Large intestine (tissue), 3 donors: ENCODE results near the gene IRF5. TPM values are rescaled to one million over a fixed set of nuclear protein-coding genes. Genes with fewer than 3 reads are reported as not detected.

Source experiments
- DNase-seq, 2 donors: peaks; one replicate each; pipeline versions ENCODE4 v3.0.0 to v3.0.0-alpha.2; 2013
- H3K27ac ChIP-seq: one replicate; pipeline ENCODE4 v1.5.1; 2013; ENCODE audit warnings: low read length
- H3K27me3 ChIP-seq: 2 replicates; pipeline ENCODE4 v1.6.1; 2013; ENCODE audit warnings: low read length; ENCODE audit not compliant: control insufficient read depth, insufficient read depth
- H3K36me3 ChIP-seq: 2 replicates; pipeline ENCODE4 v1.6.1; 2013; ENCODE audit warnings: low read length; ENCODE audit not compliant: control insufficient read depth, insufficient read depth
- H3K4me1 ChIP-seq: one replicate; pipeline ENCODE4 v1.6.1; 2013; ENCODE audit warnings: low read length; ENCODE audit not compliant: control insufficient read depth, insufficient read depth
- H3K4me3 ChIP-seq: one replicate; pipeline ENCODE4 v1.5.1; 2013; ENCODE audit warnings: low read length
- H3K9me3 ChIP-seq: one replicate; pipeline ENCODE4 v1.6.1; 2013; ENCODE audit warnings: mild to moderate bottlenecking, low read depth, low read length, moderate library complexity; ENCODE audit not compliant: control insufficient read depth
- WGBS: methylation state at CpG from one replicate; pipeline ENCODE4 v1.1.5; 2013; ENCODE audit warnings: low lambda C conversion rate; ENCODE audit not compliant: insufficient coverage; 5-methylcytosine and 5-hydroxymethylcytosine counted together
- polyA plus RNA-seq: library from polyadenylated mRNA; unstranded; fragments of 120-200 nt; gene quantifications from one replicate; pipeline ENCODE4 v1.2.1, GENCODE V29; 2013

Gene IRF5
- polyA plus RNA-seq, 1 donor = 5.5 TPM

DNA sequence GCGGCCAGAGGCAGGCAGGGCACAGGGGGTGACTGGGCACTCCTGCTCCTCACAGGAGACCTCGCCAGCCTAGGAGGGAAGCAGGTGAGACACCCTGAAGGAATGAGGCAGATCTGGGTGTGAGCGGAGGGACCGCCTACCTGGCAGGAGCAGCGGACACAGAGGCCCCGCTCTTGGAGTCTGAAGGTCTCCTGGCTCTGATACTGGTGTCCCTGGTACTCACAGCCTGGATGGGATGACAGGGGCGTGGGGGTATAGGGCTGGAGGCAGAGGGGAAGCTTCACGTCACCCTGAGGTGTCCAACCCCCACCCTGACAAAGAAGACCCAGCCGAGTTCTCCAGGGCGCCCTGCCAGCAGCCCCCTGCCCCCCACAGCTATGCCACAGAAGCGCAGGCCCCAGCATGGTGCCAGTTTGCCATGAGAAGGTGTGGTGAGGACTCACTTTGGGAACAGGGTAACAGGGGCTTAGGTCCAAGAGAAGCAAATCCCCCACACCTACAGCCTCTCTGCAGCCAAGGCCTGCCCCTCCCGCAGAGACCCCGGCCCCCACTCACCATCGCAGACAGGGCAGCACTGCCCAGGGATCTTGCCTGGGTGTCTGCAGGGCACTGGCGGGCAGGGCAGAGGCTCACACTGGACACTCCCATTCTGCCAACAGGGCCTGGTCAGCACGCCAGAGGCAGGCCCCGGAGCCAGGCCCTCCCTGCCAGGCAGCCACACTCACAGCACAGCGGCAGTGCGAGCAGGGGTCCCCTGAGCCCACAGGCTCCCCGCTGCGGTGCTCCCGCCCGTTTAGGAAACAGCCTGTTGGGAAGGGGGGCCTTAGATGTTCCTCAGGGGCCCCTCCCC lies 44.3 kb upstream of the IRF5 start:
- DNase-seq = peak; percentile 63 to 77
- Histone ChIP-seq H3K4me3 (no peak overlapping the region), H3K27me3 (peaks cover 17% of the 10 kb centered on the region), H3K9me3 (peaks cover 3% of the 10 kb centered on the region), H3K27ac (no peak overlapping the region), H3K36me3 (no peaks in the 10 kb centered on the region), H3K4me1 (peaks cover 5% of the 10 kb centered on the region)
- WGBS = no CpG with 5 or more reads among the region's 23 CpGs

DNA sequence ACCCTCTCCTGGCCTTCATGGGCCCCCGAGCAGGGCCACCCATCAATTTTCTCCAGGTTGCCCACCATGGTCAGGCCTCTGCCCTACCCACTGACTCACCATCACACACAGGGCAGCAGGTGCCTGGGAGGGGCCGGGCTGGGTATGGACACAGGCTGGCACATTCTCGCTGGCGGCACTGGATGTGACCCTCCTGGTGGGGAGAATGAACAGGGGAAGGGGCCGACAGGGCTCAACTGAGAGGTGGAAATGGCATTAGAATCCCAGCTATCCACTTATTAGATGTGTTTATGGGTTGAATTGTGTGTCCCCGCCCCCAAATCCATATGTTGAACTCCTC lies 43.7 kb upstream of the IRF5 start:
- no peaks in the 10 kb centered on the region for H3K36me3 ChIP-seq
- peaks cover 5% of the 10 kb centered on the region for H3K4me1 ChIP-seq

DNA sequence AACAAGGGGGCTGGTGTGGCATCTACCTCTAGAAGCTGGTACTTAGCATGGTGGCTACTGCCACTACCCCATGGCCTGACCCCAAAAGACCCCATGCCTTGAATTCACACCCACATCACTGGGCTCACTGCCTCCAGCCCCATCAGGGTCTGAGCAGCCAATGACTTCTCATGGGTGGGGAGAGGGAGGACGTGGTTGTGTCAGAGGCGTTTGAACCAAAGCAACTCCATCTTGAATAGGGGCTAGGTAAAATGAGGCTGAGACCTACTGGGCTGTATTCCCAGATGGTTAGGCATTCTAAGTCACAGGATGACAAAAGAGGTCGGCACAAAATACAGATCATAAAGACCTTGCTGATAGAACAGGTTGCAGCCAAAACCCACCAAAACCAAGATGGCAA lies 42.4 kb upstream of the IRF5 start:
- no peak overlapping the region for H3K27ac ChIP-seq
- WGBS = no CpG with 5 or more reads among the region's 3 CpGs
- peaks cover 13% of the 10 kb centered on the region for H3K27me3 ChIP-seq
- H3K9me3 ChIP-seq = no peaks in the 10 kb centered on the region
- H3K4me3 ChIP-seq = no peak overlapping the region
- DNase-seq = no peak
- no peaks in the 10 kb centered on the region for H3K36me3 ChIP-seq
- peaks cover 5% of the 10 kb centered on the region for H3K4me1 ChIP-seq

More for the DNA sequence above, 43.7 kb upstream of the IRF5 start:
- no peak for DNase-seq
- Histone ChIP-seq H3K4me3 (no peak overlapping the region), H3K9me3 (no peaks in the 10 kb centered on the region), H3K27me3 (peaks cover 17% of the 10 kb centered on the region), H3K27ac (no peak overlapping the region)
- WGBS = 100% methylated on average over 1 of the region's 6 CpGs

DNA sequence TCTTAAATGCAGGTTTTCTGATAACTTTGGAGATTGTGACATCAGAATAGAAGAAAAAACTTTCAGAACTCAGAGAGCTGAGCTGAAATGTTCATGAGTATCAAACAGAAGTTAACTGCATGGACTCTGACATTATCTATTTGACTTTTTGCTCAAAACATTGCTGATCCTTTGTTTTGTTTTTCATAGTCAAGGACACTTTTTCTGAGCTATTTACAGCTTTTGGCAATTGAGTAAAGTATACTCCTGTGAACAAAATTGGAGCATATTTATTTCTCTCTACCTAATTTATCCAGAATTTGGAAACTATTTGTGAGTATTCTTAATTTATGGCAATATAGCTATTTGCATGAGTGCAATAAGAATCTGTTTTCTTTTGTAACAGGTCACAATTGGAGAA lies 38.3 kb upstream of the IRF5 start:
- no peaks in the 10 kb centered on the region for H3K9me3 ChIP-seq
- H3K36me3 ChIP-seq = no peaks in the 10 kb centered on the region

DNA sequence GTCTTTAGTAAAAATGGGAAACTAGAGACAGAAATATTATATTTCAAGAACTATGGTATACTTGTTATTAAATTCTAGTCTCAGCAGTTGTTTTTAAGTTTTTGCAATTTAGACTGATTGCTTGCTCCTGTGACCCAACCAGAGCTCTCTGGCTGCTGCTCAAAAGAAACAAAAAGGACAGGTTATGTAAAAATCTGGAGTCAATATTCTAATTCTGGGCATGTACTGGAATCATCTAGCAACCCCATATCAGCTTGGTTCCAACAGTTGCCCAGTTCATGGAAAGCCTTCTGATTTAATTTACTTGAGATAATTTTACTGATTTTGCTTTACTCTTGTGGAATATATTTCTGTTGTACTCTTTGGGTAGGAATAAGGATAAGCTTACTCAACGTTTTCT lies 37.5 kb upstream of the IRF5 start:
- no peaks in the 10 kb centered on the region for H3K36me3 ChIP-seq

More for the DNA sequence above, 38.3 kb upstream of the IRF5 start:
- no peak overlapping the region for H3K4me3 ChIP-seq
- no peaks in the 10 kb centered on the region for H3K27me3 ChIP-seq
- no peaks in the 10 kb centered on the region for H3K4me1 ChIP-seq
- DNase-seq = no peak
- H3K27ac ChIP-seq = no peak overlapping the region

DNA sequence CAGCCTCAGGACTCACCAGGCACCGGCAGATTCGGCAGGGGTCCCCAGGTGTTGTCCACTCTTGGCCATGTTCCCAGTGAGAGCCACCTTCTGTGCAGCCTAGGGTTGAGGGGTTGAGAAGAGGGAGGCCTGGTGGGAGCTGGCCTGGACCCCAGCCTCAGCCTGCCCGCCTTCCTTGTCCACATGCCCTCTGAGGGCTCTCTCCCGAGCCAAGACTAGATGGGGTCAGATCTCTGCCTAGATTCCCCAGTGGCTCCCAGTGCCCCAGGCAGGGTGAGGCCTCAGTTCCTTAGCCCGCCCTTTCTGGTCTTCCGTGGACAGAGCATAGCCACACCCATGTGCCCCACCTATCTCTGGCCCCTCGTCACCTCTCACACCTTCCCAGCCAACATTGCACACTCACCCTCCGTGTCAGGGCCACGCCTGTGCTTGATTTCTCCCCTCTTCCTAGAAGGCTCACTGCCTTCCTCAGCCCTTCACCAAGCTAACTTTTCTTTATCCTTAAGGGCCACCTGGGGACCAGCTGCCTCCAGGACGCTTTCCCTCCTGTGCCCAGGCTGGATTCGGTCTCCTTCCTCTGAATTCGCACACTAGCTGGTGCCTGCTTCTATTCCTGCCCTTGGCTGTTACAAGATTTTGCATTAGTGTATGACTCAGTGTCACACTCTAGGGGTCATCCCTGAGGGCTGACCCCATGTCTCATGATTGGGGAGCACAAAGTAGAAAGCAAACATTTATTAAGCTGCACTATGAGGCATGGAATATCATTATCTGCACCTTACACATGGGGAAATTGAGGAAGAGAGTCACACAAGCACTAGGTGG lies 34.8 kb upstream of the IRF5 start:
- no peaks in the 10 kb centered on the region for H3K4me1 ChIP-seq
- WGBS = no CpG with 5 or more reads among the region's 12 CpGs
- H3K27me3 ChIP-seq = peaks cover 6% of the 10 kb centered on the region
- H3K27ac ChIP-seq = no peak overlapping the region
- no peaks in the 10 kb centered on the region for H3K36me3 ChIP-seq
- no peak overlapping the region for H3K4me3 ChIP-seq
- DNase-seq = no peak
- no peaks in the 10 kb centered on the region for H3K9me3 ChIP-seq

More for the DNA sequence above, 37.5 kb upstream of the IRF5 start:
- no peaks in the 10 kb centered on the region for H3K4me1 ChIP-seq
- no peak for DNase-seq
- no peak overlapping the region for H3K27ac ChIP-seq
- no CpG with 5 or more reads among the region's 1 CpG for WGBS
- H3K4me3 ChIP-seq = no peak overlapping the region
- H3K9me3 ChIP-seq = no peaks in the 10 kb centered on the region
- no peaks in the 10 kb centered on the region for H3K27me3 ChIP-seq

DNA sequence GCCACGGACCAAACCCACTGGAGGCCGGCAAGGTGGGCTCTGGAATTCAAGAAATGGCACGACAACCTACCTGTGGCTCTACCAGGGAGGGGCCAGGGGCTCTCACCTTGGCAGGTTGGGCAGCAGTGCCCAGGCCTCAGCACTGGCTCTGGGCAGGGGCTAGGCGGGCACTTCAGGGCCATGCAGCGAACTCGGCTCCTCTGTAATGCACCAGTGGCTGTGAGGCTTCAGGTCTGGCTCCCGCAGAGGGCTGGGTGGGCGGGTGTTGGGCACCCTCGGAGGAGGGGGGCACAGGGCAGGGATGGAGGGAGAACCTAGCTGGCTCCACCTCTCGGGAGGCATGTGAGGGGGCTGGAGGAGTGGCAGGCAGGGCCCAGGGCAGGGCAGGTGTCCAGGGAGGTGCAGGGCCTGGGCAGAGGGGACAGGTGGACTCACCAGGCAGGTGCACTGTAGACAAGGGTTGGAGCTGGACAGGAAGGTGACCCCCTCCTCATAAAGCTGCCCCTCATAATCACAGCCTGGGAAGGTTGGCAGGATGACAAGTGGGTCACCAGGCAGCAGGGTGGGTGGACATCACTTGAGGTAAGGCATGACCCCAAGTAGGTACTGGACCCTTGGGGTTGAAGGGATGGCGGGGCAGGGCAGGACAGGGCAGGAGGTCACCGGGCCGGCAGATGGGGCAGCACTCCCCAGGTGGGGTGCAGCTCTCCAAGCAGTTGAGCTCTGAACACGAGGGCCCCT lies 33.9 kb upstream of the IRF5 start:
- H3K4me3 ChIP-seq = no peak overlapping the region
- no peak for DNase-seq

DNA sequence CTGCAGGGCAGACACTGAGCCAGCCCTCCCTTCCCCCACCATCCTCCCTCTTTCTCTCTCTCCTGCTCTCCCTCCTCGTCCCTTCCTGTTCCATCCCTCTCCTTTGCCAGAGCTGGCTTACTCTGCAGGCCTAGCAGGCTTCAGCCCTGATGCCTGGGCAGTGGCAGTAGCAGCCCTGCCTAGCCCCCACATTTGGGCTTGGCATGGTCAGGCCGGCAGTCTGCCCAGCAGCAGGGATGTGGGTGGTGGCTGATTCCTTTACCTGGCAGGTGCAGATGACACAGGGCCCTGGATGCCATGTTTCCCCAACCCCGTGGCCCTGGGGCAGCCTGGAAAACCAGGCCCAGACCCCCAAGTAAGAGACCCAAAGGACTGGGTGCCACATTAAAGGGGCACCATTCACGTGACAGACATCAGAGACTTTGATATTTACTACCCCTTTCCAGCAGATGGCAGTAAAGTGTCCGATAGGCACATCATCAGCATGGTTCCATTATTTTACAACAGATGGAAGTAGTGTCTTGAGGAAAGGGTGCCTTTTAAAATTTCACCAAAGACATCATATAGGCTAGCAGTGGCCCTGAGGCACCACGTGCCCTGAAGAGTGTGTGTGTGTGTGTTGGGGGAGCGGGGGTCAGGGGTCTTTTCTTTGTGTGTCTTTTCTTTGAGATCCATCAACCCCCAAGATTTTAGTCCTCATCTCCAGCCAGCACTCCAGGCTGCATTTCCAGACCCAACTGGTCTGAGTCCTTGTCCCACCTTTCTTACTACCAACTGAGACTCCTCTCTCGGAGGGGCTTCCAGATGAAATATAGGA lies 33.1 kb upstream of the IRF5 start:
- 26% methylated on average over 2 of the region's 8 CpGs for WGBS
- peak in 1 of 2 donors; percentile 46 for DNase-seq

More for the DNA sequence above, 33.9 kb upstream of the IRF5 start:
- H3K27me3 ChIP-seq = peaks cover 12% of the 10 kb centered on the region
- no peaks in the 10 kb centered on the region for H3K9me3 ChIP-seq
- WGBS = 0% methylated on average over 1 of the region's 14 CpGs
- H3K36me3 ChIP-seq = no peaks in the 10 kb centered on the region
- no peaks in the 10 kb centered on the region for H3K4me1 ChIP-seq
- H3K27ac ChIP-seq = no peak overlapping the region

DNA sequence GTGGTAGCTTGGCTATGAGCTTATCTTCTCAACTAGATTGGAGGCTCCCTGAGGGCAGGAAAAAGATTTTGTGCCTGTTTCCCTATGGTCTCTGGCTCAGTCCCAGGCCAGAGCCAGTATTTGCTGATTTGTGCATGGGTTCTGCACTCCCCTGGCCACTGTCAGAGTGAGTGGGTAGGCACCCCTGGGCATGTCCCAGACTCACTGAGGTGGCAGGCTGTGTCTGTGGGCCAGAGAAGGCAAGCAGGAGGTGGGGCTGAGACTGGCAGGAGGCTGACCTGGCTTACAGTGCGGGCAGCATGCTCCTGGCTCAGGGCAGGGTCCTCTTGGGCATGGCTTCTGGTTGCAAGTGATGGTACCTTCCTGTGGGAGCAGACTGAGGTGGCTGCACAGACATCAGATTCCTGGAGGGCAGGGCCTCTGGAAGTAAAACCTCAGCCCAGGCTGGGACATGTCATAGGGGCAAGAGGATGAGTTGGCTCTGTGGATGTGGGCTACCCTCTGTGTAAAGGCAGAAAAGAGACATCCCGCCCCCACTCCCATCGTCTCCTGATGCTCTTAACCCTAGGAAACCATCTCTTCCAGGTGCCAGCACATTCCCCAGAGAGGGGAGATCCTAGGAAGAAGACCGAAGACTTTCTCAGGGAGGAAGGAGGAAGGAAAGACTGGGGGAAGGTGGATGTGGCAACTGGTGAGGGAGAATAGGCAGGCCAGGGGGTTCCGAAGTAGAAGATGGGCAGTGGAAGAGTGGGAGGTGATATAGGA lies 31.5 kb upstream of the IRF5 start:
- no peak overlapping the region for H3K4me3 ChIP-seq
- H3K27ac ChIP-seq = no peak overlapping the region
- peaks cover 35% of the 10 kb centered on the region for H3K27me3 ChIP-seq
- no peaks in the 10 kb centered on the region for H3K36me3 ChIP-seq
- WGBS = 100% methylated on average over 1 of the region's 5 CpGs
- peaks cover 6% of the 10 kb centered on the region for H3K4me1 ChIP-seq
- no peak for DNase-seq
- no peaks in the 10 kb centered on the region for H3K9me3 ChIP-seq

More for the DNA sequence above, 33.1 kb upstream of the IRF5 start:
- Histone ChIP-seq H3K27ac (no peak overlapping the region), H3K27me3 (peaks cover 20% of the 10 kb centered on the region), H3K9me3 (no peaks in the 10 kb centered on the region), H3K36me3 (no peaks in the 10 kb centered on the region), H3K4me3 (no peak overlapping the region), H3K4me1 (peaks cover 3% of the 10 kb centered on the region)
